DMS 273 (cell line): ENCODE data around the gene MYH11.
A peak's percentile ranks its signal among the peaks of the same experiment; 100 is the strongest.

Experiments
- DNase-seq: peaks from one replicate; lab custom pipeline; 2025; ENCODE audit not compliant: unreplicated experiment; lab: John Stamatoyannopoulos, UW

Gene MYH11

GRCh38 chr16:15779664-15780351 is 77.0 kb downstream of the MYH11 start:
- DNase-seq: no peak

GRCh38 chr16:15778999-15779614 is 77.7 kb downstream of the MYH11 start:
- DNase-seq: no peak

- DNase-seq: no peak
These were observed 78.6 kb downstream of the MYH11 start for GRCh38 chr16:15778204-15778743.

DNA sequence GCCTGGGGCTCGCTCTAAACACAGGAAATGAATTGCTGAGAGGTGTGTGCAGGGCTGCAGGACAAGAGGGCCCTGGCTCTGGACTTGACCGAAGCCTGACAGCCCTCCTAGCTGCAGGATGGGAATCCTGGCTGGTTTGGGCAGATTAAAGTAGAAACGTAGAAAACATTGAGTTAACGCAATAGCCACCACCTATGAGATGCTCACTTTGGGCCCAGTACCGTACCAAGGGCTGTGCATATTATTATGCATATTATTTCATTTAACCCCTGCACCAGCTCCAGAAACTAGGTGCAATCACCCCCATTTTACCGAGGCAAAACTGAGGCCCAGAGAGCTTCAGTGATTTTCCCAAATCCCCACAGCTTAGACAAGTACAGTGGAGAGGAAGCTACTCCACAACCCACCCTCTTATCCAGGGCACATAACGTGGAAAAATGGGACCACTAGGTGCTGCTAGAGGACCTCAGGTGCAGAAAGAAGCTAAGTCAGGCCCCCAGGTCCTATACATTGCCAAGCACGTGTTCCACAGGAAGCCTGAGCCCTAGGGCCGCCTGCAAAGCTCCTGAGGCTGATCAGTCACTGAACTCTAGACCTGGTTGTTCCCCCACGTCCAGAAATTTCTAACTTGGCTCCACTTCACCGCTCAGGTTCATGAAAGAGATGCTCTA is 79.2 kb downstream of the MYH11 start:
- peak; percentile 88 for DNase-seq

- no peak for DNase-seq
These were observed 80.3 kb downstream of the MYH11 start for GRCh38 chr16:15776572-15776971.

DNA sequence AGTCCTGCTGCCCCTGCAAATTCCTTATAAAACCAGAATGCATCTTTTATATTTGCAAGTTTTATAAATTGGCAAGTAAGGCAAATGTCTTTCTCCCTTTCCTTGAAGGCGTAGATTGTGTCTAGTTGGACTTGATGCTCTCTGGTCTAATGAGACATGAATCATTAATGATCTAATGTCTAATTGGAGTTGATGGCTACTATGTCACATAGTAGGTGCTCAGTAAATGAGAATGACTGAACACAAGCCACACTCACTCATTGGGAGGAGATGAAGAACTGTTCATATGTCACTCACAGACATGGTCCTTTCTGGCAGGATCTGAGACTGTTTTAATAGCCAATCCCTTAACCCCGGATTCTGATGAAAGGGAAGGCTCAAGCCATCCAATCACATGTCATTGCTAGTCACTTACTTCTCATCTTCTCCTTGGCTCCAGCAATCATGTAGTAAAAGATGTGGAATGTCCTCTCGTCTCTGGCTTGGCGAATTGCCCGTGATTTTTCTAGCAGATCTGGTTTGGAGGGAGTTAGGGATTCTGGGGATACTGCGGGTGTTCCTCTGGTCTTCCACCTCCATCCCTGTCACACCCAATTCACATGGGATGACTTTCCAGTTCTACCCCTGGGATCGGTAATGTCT is 81.0 kb downstream of the MYH11 start:
- no peak for DNase-seq

DNA sequence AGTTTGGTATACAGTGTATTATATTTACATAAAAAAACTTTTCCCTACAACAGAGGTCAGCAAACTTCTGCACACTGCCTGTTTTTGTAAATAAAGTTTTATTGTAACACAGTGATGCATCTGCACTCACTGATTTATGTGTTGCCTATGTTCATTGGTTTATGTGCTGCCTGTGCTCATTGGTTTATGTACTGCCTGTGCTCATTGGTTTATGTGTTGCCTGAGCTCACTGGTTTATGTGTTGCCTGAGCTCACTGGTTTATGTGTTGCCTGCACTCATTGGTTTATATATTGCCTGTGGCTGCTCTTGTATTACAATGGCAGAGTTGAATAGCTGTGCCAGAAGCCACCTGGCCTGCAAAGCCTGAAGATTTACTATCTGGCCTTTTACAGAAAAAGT is 81.6 kb downstream of the MYH11 start:
- peak; percentile 57 for DNase-seq

DNA sequence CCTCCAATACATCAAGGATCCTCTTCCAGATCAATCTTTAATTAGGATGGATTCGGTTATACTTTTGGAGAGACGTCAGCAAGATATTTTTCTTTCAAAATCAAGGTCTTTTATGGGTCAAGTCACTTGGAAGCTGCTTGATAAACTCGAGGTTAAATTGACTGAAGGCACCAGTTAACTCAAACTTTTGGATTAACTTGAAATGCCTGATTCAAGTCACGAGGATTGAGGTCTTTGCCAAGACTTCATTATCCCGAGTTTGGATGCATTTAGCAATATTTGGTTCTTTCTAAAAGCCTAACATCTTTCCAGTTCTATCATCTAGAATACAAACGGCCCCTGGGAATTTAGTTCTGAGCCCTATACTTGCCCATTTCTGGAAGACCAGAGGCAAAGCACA is 82.9 kb downstream of the MYH11 start:
- no peak for DNase-seq

DNA sequence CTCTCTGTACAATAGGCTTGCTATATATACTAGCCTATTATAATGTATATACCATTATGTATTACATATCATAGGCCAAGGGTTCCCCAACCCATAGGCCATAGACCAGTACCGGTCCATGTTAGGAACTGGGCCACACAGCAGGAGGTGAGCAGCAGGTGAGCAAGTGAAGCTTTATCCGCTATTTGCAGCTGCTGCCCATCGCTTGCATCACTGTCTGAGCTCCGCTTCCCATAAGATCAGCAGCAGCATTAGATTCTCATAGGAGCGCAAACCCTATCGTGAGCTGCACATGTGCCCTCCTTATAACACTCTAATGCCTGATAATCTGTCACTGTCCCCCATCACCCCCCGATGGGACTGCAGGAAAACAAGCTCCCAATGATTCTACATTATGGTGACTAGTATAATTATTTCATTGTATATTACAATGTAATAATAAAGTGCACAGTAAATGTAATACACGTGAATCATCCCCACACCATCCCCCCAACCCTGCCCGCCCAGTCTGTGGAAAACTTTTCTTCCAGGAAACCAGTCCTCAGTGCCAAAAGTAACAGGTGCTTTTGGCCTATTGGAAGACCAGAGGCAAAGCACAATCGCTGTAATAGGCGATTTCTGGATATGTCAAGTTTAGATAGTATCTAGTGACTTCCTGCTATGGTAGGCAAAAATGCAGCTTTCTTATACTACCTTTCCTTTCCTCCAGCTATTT is 84.1 kb downstream of the MYH11 start:
- DNase-seq: no peak

- DNase-seq: no peak
These were observed 85.1 kb downstream of the MYH11 start for GRCh38 chr16:15771694-15772093.

GRCh38 chr16:15770512-15770911 is 86.3 kb downstream of the MYH11 start:
- no peak for DNase-seq

GRCh38 chr16:15770107-15770506 is 86.7 kb downstream of the MYH11 start:
- DNase-seq: no peak

DNA sequence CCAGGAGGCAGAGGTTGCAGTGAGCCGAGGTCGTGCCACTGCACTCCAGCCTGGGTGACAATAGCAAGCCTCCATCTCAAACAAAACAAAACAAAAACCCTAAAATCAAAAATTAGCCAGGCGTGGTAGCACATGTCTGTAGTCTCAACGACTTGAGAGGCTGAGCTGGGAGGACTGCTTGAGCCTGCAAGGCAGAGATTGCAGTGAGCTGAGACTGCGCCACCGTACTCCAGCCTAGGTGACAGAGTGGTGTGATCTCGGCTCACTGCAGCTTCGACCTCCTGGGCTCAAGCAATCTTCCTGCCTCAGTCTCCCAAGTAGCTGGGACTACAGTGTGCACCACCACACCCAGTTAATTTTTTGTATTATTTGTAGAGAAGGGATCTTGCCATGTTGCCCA is 87.6 kb downstream of the MYH11 start:
- no peak for DNase-seq

DNA sequence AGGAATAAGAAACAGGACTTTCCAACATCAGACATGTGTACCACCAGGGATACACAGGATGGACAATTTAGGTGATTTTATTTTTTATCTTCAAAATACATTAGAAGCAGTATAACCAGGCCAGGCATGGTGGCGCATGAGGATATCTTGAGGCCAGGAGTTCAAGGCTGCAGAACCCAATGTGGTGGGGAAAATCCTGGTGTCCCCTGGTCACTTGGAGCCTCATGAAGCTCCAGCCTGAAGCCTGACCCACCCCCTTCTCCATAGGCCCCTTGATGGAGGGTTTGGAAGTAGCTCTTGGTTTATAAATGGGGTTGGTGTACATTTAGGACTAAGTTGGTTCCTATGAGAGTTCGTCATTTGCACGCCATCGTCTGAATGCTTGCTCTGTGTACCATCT is 88.6 kb downstream of the MYH11 start:
- DNase-seq: no peak

DNA sequence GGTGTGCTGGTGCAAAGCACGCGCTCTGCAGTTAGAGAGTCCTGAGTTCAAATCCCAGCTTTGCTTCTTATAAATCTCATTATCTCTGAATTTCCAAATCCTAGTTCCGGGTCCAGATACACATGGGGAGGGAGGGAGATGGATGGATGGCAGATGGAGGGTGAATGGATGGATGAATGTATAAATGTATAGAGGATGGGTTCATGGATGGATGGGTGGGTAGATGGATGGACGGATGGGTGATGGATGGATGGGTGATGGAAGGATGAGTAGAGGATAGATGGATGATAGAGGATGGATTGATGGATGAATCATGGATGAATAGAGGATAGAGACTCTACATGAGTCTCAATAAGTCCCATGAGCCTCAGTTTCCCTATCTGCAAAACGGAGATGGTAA is 89.9 kb downstream of the MYH11 start:
- no peak for DNase-seq

DNA sequence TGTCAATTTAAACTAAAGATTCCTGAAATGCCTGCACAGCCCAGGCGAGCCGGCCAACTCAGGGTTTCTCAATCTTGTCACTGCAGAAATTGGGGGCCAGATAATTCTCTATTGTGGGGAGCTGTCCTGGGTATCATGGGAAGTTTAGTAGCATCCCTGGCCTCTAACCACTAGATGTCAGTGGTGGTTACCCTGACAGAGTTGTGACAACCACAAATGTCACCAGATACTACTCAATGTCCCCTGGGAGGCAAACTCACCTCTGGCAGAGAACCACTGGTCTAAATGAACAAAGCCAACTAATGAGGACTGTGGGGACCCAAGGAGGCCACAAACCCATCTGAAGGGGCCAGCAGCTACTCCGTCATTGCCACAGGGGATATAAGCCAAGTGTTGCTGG is 90.9 kb downstream of the MYH11 start:
- DNase-seq: peak; percentile 56

GRCh38 chr16:15765116-15765515 is 91.7 kb downstream of the MYH11 start:
- no peak for DNase-seq

GRCh38 chr16:15764112-15764511 is 92.7 kb downstream of the MYH11 start:
- no peak for DNase-seq

- no peak for DNase-seq
These were observed 96.7 kb downstream of the MYH11 start for GRCh38 chr16:15760129-15760528.

DNA sequence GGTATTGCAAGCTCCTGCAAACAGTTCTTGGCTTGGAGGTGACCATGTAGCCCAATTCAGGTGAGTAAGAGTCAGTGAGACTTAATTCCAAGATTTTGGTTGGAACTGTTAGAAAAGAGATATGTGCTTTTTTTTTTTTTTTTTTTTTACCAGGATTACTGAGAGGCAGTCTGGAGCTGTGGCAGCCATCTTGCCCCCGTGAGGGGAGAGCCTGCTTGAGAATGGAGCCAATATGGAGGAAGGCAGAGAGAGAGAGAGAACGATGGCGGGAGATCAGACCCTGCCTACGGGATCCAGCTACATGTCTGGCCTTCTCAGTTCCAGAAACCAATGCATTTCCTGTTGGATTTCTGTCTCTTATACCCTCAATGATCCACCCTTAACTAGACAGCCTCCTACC is 97.8 kb downstream of the MYH11 start:
- no peak for DNase-seq

GRCh38 chr16:15757630-15758251 is 99.1 kb downstream of the MYH11 start:
- DNase-seq: no peak
